Nasal cavity respiratory epithelium epithelial cell of viscerocranial mucosa (primary cell): ENCODE results near the gene ACTG2. TPM values are rescaled to one million over a fixed set of nuclear protein-coding genes. Genes with fewer than 3 reads are reported as not detected.

Source experiments
- total RNA-seq: library from RNA; depleted of rRNA; stranded (reverse); fragments of >200 nt; gene quantifications from 2 replicates; pipeline ENCODE4 v1.2.3, GENCODE V29; 2014

Gene ACTG2
- under 0.01 and 0.21 TPM in 2 replicates for total RNA-seq

GRCh38 chr2:73892631-73893329, at the start of gene ACTG2:
Gene ACTG2 (plus strand): TSS chr2:73893008. CDS start chr2:73901312, 8,304 bp downstream.

GRCh38 chr2:73926493-73927327, 33.9 kb downstream of the ACTG2 start, which contains the start of gene DGUOK:
Gene DGUOK (plus strand): TSS chr2:73926880. CDS start chr2:73926911, 31 bp downstream.

Other genes starting within 250 kb of the ACTG2 start
- gene TPRKB, start 155.7 kb upstream of the ACTG2 start, total RNA-seq, result 16.8 and 18.8 TPM in 2 replicates
- 38.3 and 47.5 TPM in 2 replicates for gene DUSP11, start 112.9 kb upstream of the ACTG2 start, total RNA-seq
- not detected in 2 replicates for gene C2orf78, start 108.8 kb upstream of the ACTG2 start, total RNA-seq
- gene STAMBP, start 64.0 kb upstream of the ACTG2 start, total RNA-seq, result 34.9 and 61.8 TPM in 2 replicates
- gene DGUOK, start 33.9 kb downstream of the ACTG2 start, total RNA-seq, result 29.6 and 45.5 TPM in 2 replicates
- gene TET3, start 91.9 kb downstream of the ACTG2 start, total RNA-seq, result 8.9 and 15.1 TPM in 2 replicates